GM21825 (cell line): ENCODE measurements around the gene ATM.

Experiments used
- ATAC-seq: cut with Tn5 transposase; IDR thresholded peaks from one replicate; pipeline ENCODE4 v1.9.1; 2021; ENCODE audit warnings: mild to moderate bottlenecking, moderate library complexity; ENCODE audit not compliant: unreplicated experiment

The ATM gene, protein sequence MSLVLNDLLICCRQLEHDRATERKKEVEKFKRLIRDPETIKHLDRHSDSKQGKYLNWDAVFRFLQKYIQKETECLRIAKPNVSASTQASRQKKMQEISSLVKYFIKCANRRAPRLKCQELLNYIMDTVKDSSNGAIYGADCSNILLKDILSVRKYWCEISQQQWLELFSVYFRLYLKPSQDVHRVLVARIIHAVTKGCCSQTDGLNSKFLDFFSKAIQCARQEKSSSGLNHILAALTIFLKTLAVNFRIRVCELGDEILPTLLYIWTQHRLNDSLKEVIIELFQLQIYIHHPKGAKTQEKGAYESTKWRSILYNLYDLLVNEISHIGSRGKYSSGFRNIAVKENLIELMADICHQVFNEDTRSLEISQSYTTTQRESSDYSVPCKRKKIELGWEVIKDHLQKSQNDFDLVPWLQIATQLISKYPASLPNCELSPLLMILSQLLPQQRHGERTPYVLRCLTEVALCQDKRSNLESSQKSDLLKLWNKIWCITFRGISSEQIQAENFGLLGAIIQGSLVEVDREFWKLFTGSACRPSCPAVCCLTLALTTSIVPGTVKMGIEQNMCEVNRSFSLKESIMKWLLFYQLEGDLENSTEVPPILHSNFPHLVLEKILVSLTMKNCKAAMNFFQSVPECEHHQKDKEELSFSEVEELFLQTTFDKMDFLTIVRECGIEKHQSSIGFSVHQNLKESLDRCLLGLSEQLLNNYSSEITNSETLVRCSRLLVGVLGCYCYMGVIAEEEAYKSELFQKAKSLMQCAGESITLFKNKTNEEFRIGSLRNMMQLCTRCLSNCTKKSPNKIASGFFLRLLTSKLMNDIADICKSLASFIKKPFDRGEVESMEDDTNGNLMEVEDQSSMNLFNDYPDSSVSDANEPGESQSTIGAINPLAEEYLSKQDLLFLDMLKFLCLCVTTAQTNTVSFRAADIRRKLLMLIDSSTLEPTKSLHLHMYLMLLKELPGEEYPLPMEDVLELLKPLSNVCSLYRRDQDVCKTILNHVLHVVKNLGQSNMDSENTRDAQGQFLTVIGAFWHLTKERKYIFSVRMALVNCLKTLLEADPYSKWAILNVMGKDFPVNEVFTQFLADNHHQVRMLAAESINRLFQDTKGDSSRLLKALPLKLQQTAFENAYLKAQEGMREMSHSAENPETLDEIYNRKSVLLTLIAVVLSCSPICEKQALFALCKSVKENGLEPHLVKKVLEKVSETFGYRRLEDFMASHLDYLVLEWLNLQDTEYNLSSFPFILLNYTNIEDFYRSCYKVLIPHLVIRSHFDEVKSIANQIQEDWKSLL (N-terminal part only)

DNA sequence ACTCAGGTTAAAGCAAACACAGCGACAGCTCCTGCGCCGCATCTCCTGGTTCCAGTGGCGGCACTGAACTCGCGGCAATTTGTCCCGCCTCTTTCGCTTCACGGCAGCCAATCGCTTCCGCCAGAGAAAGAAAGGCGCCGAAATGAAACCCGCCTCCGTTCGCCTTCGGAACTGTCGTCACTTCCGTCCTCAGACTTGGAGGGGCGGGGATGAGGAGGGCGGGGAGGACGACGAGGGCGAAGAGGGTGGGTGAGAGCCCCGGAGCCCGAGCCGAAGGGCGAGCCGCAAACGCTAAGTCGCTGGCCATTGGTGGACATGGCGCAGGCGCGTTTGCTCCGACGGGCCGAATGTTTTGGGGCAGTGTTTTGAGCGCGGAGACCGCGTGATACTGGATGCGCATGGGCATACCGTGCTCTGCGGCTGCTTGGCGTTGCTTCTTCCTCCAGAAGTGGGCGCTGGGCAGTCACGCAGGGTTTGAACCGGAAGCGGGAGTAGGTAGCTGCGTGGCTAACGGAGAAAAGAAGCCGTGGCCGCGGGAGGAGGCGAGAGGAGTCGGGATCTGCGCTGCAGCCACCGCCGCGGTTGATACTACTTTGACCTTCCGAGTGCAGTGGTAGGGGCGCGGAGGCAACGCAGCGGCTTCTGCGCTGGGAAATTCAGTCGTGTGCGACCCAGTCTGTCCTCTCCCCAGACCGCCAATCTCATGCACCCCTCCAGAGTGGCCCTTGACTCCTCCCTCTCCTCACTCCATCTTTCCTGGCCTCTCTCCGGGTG, at the start of gene ATM, which contains the start of gene NPAT:
Gene ATM, plus strand, starts transcription at position 494 of the 774 bp plus-strand sequence. CDS start 4,558 bp downstream, outside the sequence.
Gene NPAT, minus strand, starts transcription at position 65 of the 774 bp plus-strand sequence. CDS start 102 bp downstream, outside the sequence.
- ATAC-seq, result peak; percentile 84

DNA sequence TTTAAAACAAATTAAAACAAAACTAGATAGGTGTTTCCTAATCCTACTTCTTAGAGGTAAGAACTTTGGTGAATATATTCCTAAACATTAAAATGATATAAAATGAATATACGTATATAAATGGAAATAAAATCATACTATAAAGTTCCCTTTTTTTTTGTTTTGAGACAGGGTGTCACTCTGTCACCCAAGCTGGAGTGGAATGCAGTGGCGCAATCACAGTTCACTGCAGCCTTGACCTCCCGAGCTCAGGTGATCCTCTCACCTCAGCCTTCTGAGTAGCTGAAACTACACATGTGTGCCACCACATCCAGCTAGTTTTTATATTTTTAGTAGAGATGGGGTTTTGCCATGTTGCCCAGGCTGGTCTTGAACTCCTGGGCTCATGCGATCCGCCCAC, 45.3 kb upstream of the ATM start:
- no peak for ATAC-seq

- ATAC-seq, result no peak
Measured at GRCh38 chr11:108193725-108194124, 29.1 kb upstream of the ATM start.

- ATAC-seq, result no peak
Measured at GRCh38 chr11:108196901-108197300, 26.0 kb upstream of the ATM start.

- peak; percentile 28 for ATAC-seq
Measured at GRCh38 chr11:108197351-108197750, 25.5 kb upstream of the ATM start.

DNA sequence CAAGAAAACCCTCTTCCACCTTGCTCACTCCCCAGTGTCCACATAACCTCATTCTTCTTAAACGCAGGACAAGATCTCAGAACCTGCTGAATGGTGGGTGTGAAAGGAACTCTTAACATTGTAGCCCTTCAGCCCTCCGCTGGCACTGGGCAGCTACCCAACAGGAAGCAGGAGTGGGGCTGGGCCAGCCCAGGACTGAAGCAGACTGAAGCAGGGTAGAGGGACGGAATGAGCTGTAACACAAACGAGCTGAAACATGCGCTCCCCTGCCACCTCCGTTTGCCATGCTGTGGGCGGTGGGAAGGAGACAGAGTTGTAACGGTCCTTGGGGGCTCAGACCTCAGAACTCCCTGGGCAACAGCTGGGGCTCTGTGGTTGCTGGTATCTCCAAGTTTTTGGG, 24.0 kb upstream of the ATM start:
- ATAC-seq, result no peak

DNA sequence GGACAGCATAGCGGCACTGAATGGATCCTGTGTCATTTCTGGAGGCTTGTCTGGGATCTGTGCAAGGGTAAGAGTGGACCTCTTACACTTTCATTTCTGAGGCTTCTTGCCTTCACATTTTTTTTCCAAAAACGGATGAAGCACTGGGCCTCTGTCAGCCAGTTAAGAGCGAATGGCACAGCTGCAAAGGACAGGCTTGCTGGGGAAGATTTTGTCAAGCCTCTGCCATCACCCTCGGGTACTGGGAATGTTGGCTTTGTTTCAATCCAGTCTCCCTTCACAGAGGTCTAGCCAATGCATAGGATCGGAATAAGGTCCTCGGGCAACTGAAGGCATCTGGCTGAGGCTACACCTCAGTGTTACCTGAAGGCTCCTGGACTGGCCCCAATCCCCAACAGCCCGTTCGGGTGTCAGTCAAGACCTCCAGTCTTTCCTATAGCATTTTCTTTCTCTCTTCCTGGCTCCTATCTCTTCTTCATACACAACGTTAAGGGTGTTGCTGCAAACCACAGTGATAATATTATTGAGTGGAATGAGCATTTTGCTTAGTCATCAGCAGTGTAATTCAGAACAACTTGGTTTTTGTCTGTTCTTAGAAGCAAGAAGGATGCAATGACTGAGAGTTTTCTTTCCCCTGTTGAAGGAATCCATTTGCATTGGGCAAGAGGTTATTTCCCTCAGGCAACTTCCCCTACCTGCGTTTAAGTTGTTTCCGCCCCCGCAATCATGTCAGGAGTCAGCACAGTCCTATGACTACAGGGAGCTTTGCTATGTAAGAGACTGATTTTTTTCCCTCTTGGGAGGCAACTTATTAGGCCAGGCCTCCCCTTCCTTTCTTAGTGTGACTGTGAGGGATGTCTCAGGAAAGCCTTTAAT, 23.2 kb upstream of the ATM start:
- ATAC-seq, result peak; percentile 82

DNA sequence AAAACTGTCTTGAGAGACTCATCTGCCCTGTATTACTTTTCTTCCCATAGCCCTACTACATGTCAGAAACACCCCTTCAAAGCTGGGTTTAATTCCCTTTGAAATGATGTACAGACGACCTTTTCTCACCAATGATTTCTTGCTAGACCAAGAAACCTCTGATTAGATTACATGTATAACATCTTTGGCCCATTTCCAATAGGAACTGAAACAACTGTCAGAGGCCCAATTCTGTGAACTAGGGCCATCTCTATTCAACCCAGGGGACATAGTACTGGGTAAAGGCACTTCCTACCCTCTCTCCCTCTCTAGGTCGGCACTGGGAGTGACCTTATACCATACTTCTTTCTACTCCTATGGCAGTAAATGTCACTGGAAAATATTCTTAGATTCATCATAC, 19.8 kb upstream of the ATM start:
- no peak for ATAC-seq

DNA sequence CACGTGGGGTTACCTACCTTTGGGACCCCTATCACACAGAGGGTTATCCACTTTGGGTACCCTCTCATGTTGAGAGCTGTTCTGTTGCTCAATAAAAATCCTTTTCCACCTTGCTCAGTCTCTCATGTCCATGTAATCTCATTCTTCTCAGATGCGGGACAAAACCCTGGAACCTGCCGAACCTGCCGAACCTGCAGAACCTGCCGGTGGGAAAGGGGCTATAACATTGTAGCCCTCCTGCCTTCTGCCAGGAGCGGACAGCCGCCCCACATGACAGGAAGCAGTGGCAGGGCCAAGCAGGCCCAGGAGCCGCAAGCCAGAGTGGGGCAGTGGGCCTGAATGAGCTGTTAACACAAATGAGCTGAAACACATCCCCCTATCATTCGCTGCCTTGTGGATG, 18.5 kb upstream of the ATM start:
- no peak for ATAC-seq

GRCh38 chr11:108204929-108205499, 17.9 kb upstream of the ATM start:
- no peak for ATAC-seq

DNA sequence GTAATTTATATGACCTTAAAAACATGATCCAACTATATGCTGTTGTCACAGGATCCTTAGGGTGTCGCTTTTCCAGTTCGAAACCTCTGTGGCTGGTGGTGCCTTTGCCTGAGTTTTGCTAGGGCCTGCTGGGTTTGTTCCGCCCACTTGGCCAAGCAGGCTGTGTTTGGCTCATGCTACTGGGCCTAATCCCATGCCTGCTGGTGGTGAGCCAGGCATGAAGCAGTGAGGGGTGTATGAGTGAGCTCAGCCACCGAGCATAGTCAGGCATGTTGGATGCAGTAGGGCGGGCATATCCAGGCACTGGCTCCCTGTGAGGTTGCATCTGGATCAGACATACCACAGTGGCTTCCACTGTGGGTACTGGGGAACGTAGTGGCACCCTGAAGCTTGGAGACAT, 16.7 kb upstream of the ATM start:
- ATAC-seq, result no peak

DNA sequence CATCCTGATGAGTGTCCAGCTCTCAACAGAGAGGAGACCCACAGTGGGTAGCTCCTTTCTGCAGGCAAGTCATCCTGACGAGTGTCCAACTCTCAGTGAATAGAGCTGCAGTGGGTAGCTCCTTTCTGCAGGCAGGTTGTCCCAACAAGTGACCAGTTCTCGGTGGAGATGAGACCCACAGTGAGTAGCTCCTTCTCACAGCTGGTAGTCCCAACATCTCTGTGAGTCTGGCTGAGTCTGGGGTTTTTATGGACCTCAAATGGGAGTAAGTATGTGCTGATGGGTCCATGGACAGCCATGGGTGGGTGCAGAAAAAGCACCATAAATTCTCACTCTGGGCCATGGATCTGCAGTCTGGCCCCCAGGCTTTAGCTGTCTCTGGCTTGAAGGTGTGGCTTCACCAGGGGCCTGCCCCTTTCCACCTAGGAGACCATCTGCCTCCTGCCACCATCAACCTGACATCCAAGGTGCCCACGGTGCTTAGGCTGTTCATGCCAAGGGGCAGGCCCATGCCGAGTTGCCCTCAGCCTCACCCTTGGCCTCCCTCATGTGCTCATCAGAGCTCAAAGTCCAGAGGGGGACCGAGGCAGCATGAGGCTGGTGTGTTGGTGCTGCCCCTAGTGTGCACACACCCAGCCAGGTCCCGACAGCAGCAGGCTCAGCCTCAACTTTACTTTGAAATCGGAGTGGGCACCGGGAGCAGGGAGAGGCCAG, 15.7 kb upstream of the ATM start:
- ATAC-seq, result no peak

DNA sequence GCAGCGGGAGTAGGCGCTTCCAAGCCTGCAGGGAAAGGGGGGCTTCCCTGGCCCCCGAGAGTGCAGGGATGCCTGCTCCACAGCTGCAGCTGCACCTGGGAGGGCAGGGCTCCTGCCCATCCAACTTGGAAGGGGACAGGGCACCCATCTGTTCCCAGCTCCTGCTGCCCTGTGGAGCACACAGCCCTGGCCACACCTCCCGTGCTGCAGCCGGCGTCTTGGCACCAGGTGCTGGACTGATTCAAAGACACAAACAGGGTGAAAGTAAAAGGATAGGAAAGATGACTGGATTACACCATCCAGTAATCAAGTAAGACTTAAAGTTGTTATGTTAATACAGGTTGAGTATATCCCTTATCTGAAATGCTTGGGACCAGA, 15.2 kb upstream of the ATM start:
- no peak for ATAC-seq

DNA sequence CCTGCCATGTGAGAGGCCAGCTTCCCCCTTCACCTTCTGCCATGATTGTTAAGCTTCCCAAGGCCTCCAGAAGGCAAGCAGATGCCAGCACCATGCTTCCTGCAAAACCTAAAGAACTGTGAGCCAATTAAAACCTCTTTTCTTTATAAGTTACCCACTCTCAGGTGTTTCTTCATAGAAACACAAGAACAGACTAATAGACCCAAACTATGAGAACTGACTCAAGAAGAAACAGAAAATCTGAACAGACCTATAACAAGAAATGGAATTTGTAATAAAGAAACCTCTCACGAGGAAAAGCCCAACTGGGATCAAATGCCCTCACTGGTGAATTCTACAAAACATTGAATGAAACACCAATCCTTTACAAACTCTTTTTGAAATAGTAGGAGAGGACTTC, 12.4 kb upstream of the ATM start:
- ATAC-seq, result no peak

DNA sequence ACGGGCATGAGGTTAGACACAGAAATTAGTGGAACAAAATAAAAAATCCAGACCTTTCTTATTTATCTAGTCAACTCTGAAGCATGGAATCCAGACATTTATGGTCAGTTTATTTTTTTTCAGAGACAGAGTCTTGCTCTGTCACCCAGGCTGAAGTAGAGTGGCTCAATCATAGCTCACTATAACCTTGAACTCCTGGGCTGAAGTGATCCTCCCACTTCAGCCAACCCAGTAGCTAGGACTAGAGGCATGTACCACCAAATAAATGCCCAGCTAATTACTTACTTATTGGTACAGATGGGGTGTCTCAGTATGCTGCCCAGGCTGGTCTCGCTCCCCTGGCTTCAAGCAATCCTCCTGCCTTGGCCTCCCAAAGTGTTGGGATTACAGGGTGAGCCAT, 9.1 kb upstream of the ATM start:
- no peak for ATAC-seq

- no peak for ATAC-seq
Measured at GRCh38 chr11:108216988-108217387, 5.9 kb upstream of the ATM start.

DNA sequence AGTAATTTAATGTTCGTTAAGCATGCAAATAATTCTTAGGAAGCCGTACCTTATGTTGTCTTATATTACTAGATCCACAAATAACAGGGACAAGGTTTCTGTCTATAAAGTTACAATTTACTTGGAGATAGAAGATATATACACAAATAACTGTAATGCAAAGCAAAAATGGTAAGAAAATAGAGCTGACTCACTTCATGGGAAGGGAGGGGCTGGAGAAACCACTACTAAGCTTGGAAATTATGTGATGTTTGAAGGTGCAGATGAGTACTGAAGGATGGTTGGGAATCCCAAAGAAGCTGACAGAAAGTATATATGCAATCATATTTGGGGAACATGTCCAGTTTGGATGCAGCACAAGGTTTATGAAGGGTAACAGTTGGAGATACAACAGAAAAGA, 4.4 kb upstream of the ATM start:
- ATAC-seq, result no peak
